Occipital lobe (tissue), 2 donors: ENCODE measurements around the gene FADS2. TPM values are rescaled to one million over a fixed set of nuclear protein-coding genes. Genes with fewer than 3 reads are reported as not detected.

Experiments
- small RNA-seq: library from RNA; depleted of rRNA; stranded (forward); fragments of <200 nt; gene quantifications from one replicate; pipeline ENCODE3, GENCODE V24; 2014
- total RNA-seq: library from RNA; depleted of rRNA; stranded (reverse); fragments of >200 nt; gene quantifications from one replicate; pipeline ENCODE4 v1.2.3, GENCODE V29; 2014

FADS2 gene
- total RNA-seq, 1 donor from 2014 or later, result 109 TPM

Small RNA genes lying within 50 kb of the gene (small RNA-seq; reads per million reads assigned to genes)
- not detected for gene MIR6746

Other genes with a start within 250 kb of the FADS2 start
- 15.1 TPM for gene SYT7, start 247.2 kb upstream of the FADS2 start, total RNA-seq
- 5.5 TPM for gene DAGLA, start 147.9 kb upstream of the FADS2 start, total RNA-seq
- 0.94 TPM for gene MYRF, start 75.7 kb upstream of the FADS2 start, total RNA-seq
- gene TMEM258, start 35.7 kb upstream of the FADS2 start, total RNA-seq, result 39.6 TPM
- 13.3 TPM for gene FEN1, start 35.4 kb upstream of the FADS2 start, total RNA-seq
- gene FADS1, start 11.3 kb upstream of the FADS2 start, total RNA-seq, result 85.0 TPM
- 34.0 TPM for gene FADS3, start 63.2 kb downstream of the FADS2 start, total RNA-seq
- 2.3 TPM for gene RAB3IL1, start 89.3 kb downstream of the FADS2 start, total RNA-seq
- gene BEST1, start 122.1 kb downstream of the FADS2 start, total RNA-seq, result 1.2 TPM
- 252 TPM for gene FTH1, start 139.3 kb downstream of the FADS2 start, total RNA-seq